ENCODE measurements around the gene SIX1.

- no peak for TF ChIP-seq CTCF (conservative IDR thresholded peaks at IDR 0.05 in 1 of 2, IDR thresholded peaks at IDR 0.05 in 1 of 2; ENCODE audit: extremely low read depth in 1 of 2, insufficient read depth in 1 of 2, low read depth in 1 of 2, low read length in 2 of 2)
- TF ChIP-seq EZH2 (IDR thresholded peaks at IDR 0.05; ENCODE audit: borderline replicate concordance, low read length), result no peak
These were observed 5.6 kb downstream of the SIX1 start for GRCh38 chr14:60643463-60644314.

Data from mammary epithelial cell (primary cell).